Measurements from ENCODE around the gene NFE2L1. TPM values are rescaled to one million over a fixed set of nuclear protein-coding genes. Genes with fewer than 3 reads are reported as not detected.
A peak's percentile ranks its signal among the peaks of the same experiment; 100 is the strongest.

NFE2L1 gene
- total and polyA plus RNA-seq, 9 of the 15 experiments (the other 6 are each of a cell fraction or from before 2014, with no cell fraction given), result 2.0 to 68.6 (median 39.7) TPM

DNA sequence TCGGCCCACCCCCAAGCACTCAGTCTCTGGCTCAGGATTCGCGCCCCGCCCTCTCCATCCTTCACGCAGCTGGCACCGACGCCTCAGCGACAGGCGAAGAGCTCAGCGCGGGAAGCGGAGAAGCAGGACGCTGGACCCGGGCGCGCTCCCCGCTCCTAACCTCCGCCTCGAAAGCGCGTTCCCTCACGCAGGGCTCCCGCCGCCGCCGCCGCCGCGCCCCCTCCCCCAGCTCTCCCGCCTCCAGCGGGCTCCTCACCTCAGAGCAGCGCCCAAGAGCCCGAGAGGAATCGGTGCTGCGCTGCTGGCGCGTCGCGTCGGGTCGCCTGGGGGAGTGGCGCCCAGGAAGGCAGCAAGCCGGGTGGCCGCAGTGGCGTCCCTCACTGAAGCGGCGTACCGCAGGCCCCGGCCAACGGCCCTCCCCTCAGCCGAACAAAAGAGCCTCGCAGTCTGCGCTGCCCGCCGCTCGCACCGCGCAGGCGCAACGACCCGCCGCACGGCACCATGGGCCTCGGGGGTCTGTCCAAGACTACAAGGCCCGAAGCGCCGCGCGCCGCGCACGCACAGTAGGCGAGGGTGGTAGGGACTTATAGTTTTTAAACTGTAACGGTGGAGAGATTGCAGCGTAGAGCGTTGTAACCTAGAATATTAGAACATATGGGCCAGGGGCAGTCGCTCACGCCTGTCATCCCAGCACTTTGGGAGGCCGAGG is 53.0 kb downstream of the NFE2L1 start, which contains the start of gene CBX1 (continued):
- TF ChIP-seq, protein P1, sequence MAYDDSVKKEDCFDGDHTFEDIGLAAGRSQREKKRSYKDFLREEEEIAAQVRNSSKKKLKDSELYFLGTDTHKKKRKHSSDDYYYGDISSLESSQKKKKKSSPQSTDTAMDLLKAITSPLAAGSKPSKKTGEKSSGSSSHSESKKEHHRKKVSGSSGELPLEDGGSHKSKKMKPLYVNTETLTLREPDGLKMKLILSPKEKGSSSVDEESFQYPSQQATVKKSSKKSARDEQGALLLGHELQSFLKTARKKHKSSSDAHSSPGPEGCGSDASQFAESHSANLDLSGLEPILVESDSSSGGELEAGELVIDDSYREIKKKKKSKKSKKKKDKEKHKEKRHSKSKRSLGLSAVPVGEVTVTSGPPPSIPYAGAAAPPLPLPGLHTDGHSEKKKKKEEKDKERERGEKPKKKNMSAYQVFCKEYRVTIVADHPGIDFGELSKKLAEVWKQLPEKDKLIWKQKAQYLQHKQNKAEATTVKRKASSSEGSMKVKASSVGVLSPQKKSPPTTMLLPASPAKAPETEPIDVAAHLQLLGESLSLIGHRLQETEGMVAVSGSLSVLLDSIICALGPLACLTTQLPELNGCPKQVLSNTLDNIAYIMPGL (CRISPR knock-in tag; IDR thresholded peaks at IDR 0.05), result peak; percentile 85; the same call in 1 of the 2 replicates
- peak; percentile 94 for TF ChIP-seq CXXC5 (CRISPR knock-in tag; IDR thresholded peaks at IDR 0.05)
- TF ChIP-seq, protein P2, sequence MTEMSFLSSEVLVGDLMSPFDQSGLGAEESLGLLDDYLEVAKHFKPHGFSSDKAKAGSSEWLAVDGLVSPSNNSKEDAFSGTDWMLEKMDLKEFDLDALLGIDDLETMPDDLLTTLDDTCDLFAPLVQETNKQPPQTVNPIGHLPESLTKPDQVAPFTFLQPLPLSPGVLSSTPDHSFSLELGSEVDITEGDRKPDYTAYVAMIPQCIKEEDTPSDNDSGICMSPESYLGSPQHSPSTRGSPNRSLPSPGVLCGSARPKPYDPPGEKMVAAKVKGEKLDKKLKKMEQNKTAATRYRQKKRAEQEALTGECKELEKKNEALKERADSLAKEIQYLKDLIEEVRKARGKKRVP (CRISPR knock-in tag; IDR thresholded peaks at IDR 0.05), result no peak
- TF ChIP-seq, protein P3, sequence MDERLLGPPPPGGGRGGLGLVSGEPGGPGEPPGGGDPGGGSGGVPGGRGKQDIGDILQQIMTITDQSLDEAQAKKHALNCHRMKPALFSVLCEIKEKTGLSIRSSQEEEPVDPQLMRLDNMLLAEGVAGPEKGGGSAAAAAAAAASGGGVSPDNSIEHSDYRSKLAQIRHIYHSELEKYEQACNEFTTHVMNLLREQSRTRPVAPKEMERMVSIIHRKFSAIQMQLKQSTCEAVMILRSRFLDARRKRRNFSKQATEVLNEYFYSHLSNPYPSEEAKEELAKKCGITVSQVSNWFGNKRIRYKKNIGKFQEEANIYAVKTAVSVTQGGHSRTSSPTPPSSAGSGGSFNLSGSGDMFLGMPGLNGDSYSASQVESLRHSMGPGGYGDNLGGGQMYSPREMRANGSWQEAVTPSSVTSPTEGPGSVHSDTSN (CRISPR knock-in tag; IDR thresholded peaks at IDR 0.05; ENCODE audit: low read depth), result no peak
- TF ChIP-seq, protein P3 (tag; conservative IDR thresholded peaks at IDR 0.05; ENCODE audit: low read depth), result no peak
- 0 out of 2 replicates have a peak, but pooled peaks have one; percentile 24 for TF ChIP-seq ZBTB17 (CRISPR knock-in tag; IDR thresholded peaks at IDR 0.05)
- TF ChIP-seq IRF9 (tag; IDR thresholded peaks at IDR 0.05), result no peak
- TF ChIP-seq ELF4 (CRISPR knock-in tag; IDR thresholded peaks at IDR 0.05), result no peak
- no peak for TF ChIP-seq BRF2 (IDR thresholded peaks at IDR 0.05; ENCODE audit: borderline replicate concordance, insufficient read depth, insufficient read length)
- no peak for TF ChIP-seq ESRRB (CRISPR knock-in tag; IDR thresholded peaks at IDR 0.05; ENCODE audit: borderline replicate concordance)
- peak in 1 of 2 experiments; percentile 53; a peak in 1 of 4 replicates for TF ChIP-seq KDM1A (IDR thresholded peaks at IDR 0.05)
- no peak for TF ChIP-seq RBM15 (IDR thresholded peaks at IDR 0.05; ENCODE audit: insufficient read depth, low read length)
- no peak for TF ChIP-seq SMARCA4 (IDR thresholded peaks at IDR 0.05)
- no peak for TF ChIP-seq NFATC3 (IDR thresholded peaks at IDR 0.05)
- TF ChIP-seq ZNF277 (CRISPR knock-in tag; IDR thresholded peaks at IDR 0.05; ENCODE audit: borderline replicate concordance), result no peak
- no peak for TF ChIP-seq CEBPG (CRISPR knock-in tag; IDR thresholded peaks at IDR 0.05)
- TF ChIP-seq CEBPG (tag; conservative IDR thresholded peaks at IDR 0.05 in 1 of 2, IDR thresholded peaks at IDR 0.05 in 1 of 2), result no peak
- no peak for TF ChIP-seq CEBPB (tag; IDR thresholded peaks at IDR 0.05)
- TF ChIP-seq TAF9B (IDR thresholded peaks at IDR 0.05; ENCODE audit: partially characterized antibody), result no peak
